ENCODE results near the gene SMC3. TPM values are rescaled to one million over a fixed set of nuclear protein-coding genes. Genes with fewer than 3 reads are reported as not detected.
A peak's percentile ranks its signal among the peaks of the same experiment; 100 is the strongest.
"Not testable (repeated sequence)": the region's sequence is repeated elsewhere in the genome, so short reads cannot be mapped to it uniquely, and the experiment has no call there.

The SMC3 gene
- total RNA-seq, 6 experiments from 2014 or later, result 9.9 to 14.0 (median 11.9) TPM

- intact Hi-C loops (cut with DNase I), result no loop called here
- H3K27ac ChIP-seq, result no peak overlapping the region
- WGBS (ENCODE audit: insufficient coverage, low coverage, low lambda C conversion rate, missing lambda C conversion rate), result 25% methylated on average over 2 of the region's 6 CpGs
Observed at GRCh38 chr10:110529596-110530011, 37.9 kb upstream of the SMC3 start.

GRCh38 chr10:110530131-110530831 lies 37.2 kb upstream of the SMC3 start:
- Histone ChIP-seq H3K27me3 (no peaks in the 10 kb centered on the region), H3K27ac (no peak overlapping the region), H3K9me3 (no peaks in the 10 kb centered on the region), H3K36me3 (no peaks in the 10 kb centered on the region), H3K4me3 (no peak overlapping the region), H3K4me1 (no peaks in the 10 kb centered on the region)
- DNase-seq, result peak; percentile 42 to 64 (median 60)
- no peak for TF ChIP-seq CTCF (IDR thresholded peaks at IDR 0.05)
- no peak for TF ChIP-seq POLR2A (IDR thresholded peaks at IDR 0.05)
- WGBS (ENCODE audit: insufficient coverage, low coverage, low lambda C conversion rate, missing lambda C conversion rate), result 8% methylated on average over 29 of the region's 35 CpGs
- intact Hi-C loops (cut with DNase I), result no loop called here
- ATAC-seq, result peak; percentile 85 to 93 (median 89)

More at GRCh38 chr10:110529596-110530011, 37.9 kb upstream of the SMC3 start:
- no peaks in the 10 kb centered on the region for H3K27me3 ChIP-seq
- TF ChIP-seq POLR2A (IDR thresholded peaks at IDR 0.05) (no peak), CTCF (IDR thresholded peaks at IDR 0.05) (no peak)
- no peak overlapping the region for H3K4me3 ChIP-seq
- H3K9me3 ChIP-seq, result no peaks in the 10 kb centered on the region
- no peaks in the 10 kb centered on the region for H3K36me3 ChIP-seq
- DNase-seq (peak in 1 of 3 donors; percentile 12), ATAC-seq (no peak)
- H3K4me1 ChIP-seq, result no peaks in the 10 kb centered on the region

- Histone ChIP-seq H3K27ac (no peak overlapping the region), H3K9me3 (no peaks in the 10 kb centered on the region), H3K27me3 (no peaks in the 10 kb centered on the region), H3K4me3 (no peak overlapping the region), H3K36me3 (no peaks in the 10 kb centered on the region), H3K4me1 (no peaks in the 10 kb centered on the region)
- intact Hi-C loops (cut with DNase I), result no loop called here
- WGBS (ENCODE audit: insufficient coverage, low coverage, low lambda C conversion rate, missing lambda C conversion rate), result 78% methylated on average over 2 of the region's 2 CpGs
- TF ChIP-seq POLR2A (IDR thresholded peaks at IDR 0.05), result no peak
- no peak for TF ChIP-seq CTCF (IDR thresholded peaks at IDR 0.05)
- DNase-seq (no peak), ATAC-seq (no peak)
Observed at GRCh38 chr10:110531687-110532086, 35.8 kb upstream of the SMC3 start.

GRCh38 chr10:110532628-110533027 lies 34.9 kb upstream of the SMC3 start:
- H3K36me3 ChIP-seq; H3K4me1 ChIP-seq; intact Hi-C loops (cut with DNase I); H3K4me3 ChIP-seq; DNase-seq; H3K27me3 ChIP-seq; ATAC-seq; H3K27ac ChIP-seq; H3K9me3 ChIP-seq: not testable (repeated sequence)
- 26% methylated on average over 3 of the region's 4 CpGs for WGBS (ENCODE audit: insufficient coverage, low coverage, low lambda C conversion rate, missing lambda C conversion rate)

- DNase-seq (no peak), ATAC-seq (peak in 1 of 4 donors; percentile 39)
- WGBS (ENCODE audit: insufficient coverage, low coverage, low lambda C conversion rate, missing lambda C conversion rate), result 40% methylated on average over 3 of the region's 3 CpGs
Observed at GRCh38 chr10:110533149-110533548, 34.3 kb upstream of the SMC3 start.

More at GRCh38 chr10:110533149-110533548, 34.3 kb upstream of the SMC3 start:
- H3K27ac ChIP-seq, result no peak overlapping the region
- H3K4me3 ChIP-seq, result no peak overlapping the region
- no peaks in the 10 kb centered on the region for H3K36me3 ChIP-seq
- no peaks in the 10 kb centered on the region for H3K9me3 ChIP-seq
- no peaks in the 10 kb centered on the region for H3K27me3 ChIP-seq
- no peaks in the 10 kb centered on the region for H3K4me1 ChIP-seq
- intact Hi-C loops (cut with DNase I), result no loop called here
- TF ChIP-seq POLR2A (IDR thresholded peaks at IDR 0.05) (no peak), CTCF (IDR thresholded peaks at IDR 0.05) (no peak)

All from right lobe of liver (tissue), 6 donors.